HTERT RPE-1 (cell line): ENCODE data around the gene ATP13A3.

Source experiments
- in situ Hi-C: fragments of 300-500 bp; cut with MboI; formaldehyde crosslinking; loops from 4 replicates; pipeline ENCODE4 v1.14.3; 2020; ENCODE audit warnings: low sequenced_read_pairs

Gene ATP13A3

GRCh38 chr3:194447161-194447560 is 39.6 kb downstream of the ATP13A3 start:
- in situ Hi-C loops, result no loop called here

GRCh38 chr3:194446754-194447153 is 40.0 kb downstream of the ATP13A3 start:
- in situ Hi-C loops, result no loop called here

GRCh38 chr3:194446172-194446571 is 40.6 kb downstream of the ATP13A3 start:
- in situ Hi-C loops, result no loop called here

- in situ Hi-C loops, result no loop called here
Measured at GRCh38 chr3:194443901-194444300, 42.9 kb downstream of the ATP13A3 start.

GRCh38 chr3:194440756-194441155 is 46.0 kb downstream of the ATP13A3 start:
- in situ Hi-C loops, result no loop called here

GRCh38 chr3:194439881-194440550 is 46.8 kb downstream of the ATP13A3 start:
- in situ Hi-C loops, result no loop called here

GRCh38 chr3:194434503-194434902 is 52.3 kb downstream of the ATP13A3 start:
- in situ Hi-C loops, result no loop called here

GRCh38 chr3:194431554-194431953 is 55.2 kb downstream of the ATP13A3 start:
- in situ Hi-C loops, result no loop called here

GRCh38 chr3:194425399-194425798 is 61.4 kb downstream of the ATP13A3 start:
- in situ Hi-C loops, result no loop called here

GRCh38 chr3:194424953-194425352 is 61.8 kb downstream of the ATP13A3 start:
- in situ Hi-C loops, result no loop called here

GRCh38 chr3:194424373-194424772 is 62.4 kb downstream of the ATP13A3 start:
- in situ Hi-C loops, result no loop called here

GRCh38 chr3:194423317-194423716 is 63.5 kb downstream of the ATP13A3 start:
- in situ Hi-C loops, result no loop called here

GRCh38 chr3:194422188-194422587 is 64.6 kb downstream of the ATP13A3 start:
- in situ Hi-C loops, result no loop called here

GRCh38 chr3:194418671-194419070 is 68.1 kb downstream of the ATP13A3 start:
- in situ Hi-C loops, result no loop called here

GRCh38 chr3:194407423-194407822 is 79.4 kb downstream of the ATP13A3 start:
- in situ Hi-C loops, result no loop called here

GRCh38 chr3:194405766-194406165 is 81.0 kb downstream of the ATP13A3 start:
- in situ Hi-C loops, result no loop called here

- in situ Hi-C loops, result no loop called here
Measured at GRCh38 chr3:194404365-194405140, 82.2 kb downstream of the ATP13A3 start.

GRCh38 chr3:194401868-194402329 is 84.9 kb downstream of the ATP13A3 start:
- in situ Hi-C loops, result no loop called here

GRCh38 chr3:194401346-194401745 is 85.5 kb downstream of the ATP13A3 start:
- in situ Hi-C loops, result no loop called here

- in situ Hi-C loops, result no loop called here
Measured at GRCh38 chr3:194399874-194400411, 86.9 kb downstream of the ATP13A3 start.

GRCh38 chr3:194399166-194399565 is 87.6 kb downstream of the ATP13A3 start, which contains the start of gene GP5:
Gene GP5, minus strand, starts transcription at chr3:194399266. Its CDS starts 984 bp downstream, at chr3:194398282.
- in situ Hi-C loops, result no loop called here

GRCh38 chr3:194397757-194398312 is 89.0 kb downstream of the ATP13A3 start:
- in situ Hi-C loops, result no loop called here
